ENCODE data around the gene PTPRM. TPM values are rescaled to one million over a fixed set of nuclear protein-coding genes. Genes with fewer than 3 reads are reported as not detected.

PTPRM gene
- total and polyA plus RNA-seq, 2 experiments from 2014 or later = 1.6 to 5.3 TPM

DNA sequence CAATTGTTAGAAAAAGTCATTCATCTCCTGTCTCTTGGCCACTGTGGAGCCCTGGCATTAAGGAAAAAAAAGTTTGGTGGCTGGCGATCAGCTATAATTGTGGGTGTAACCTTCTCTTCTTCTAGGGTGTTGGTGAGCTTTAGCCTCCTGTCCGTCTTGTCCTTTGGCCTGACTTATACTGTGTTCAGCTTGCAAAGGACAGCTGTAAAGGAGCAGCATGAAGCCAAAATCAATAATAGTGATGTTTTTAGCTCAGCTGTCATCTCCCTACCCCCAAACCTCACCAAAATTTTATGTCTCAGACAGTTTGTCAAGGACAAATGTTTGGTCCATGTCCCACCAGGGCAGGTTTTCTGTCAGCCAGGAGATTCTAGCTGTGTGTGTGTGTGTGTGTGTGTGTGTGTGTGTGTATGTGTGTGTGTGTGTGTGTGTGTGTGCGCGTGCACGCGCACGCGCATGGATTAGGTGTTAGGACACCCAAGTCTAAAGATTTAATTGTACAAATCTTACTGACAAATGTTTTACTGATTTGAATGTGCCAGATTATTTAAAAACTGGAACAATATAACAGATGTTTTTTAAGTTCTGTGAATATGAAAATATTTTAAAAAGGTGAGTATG is 109.2 kb downstream of the PTPRM start (continued):
- TF ChIP-seq, protein P1, sequence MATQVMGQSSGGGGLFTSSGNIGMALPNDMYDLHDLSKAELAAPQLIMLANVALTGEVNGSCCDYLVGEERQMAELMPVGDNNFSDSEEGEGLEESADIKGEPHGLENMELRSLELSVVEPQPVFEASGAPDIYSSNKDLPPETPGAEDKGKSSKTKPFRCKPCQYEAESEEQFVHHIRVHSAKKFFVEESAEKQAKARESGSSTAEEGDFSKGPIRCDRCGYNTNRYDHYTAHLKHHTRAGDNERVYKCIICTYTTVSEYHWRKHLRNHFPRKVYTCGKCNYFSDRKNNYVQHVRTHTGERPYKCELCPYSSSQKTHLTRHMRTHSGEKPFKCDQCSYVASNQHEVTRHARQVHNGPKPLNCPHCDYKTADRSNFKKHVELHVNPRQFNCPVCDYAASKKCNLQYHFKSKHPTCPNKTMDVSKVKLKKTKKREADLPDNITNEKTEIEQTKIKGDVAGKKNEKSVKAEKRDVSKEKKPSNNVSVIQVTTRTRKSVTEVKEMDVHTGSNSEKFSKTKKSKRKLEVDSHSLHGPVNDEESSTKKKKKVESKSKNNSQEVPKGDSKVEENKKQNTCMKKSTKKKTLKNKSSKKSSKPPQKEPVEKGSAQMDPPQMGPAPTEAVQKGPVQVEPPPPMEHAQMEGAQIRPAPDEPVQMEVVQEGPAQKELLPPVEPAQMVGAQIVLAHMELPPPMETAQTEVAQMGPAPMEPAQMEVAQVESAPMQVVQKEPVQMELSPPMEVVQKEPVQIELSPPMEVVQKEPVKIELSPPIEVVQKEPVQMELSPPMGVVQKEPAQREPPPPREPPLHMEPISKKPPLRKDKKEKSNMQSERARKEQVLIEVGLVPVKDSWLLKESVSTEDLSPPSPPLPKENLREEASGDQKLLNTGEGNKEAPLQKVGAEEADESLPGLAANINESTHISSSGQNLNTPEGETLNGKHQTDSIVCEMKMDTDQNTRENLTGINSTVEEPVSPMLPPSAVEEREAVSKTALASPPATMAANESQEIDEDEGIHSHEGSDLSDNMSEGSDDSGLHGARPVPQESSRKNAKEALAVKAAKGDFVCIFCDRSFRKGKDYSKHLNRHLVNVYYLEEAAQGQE (IDR thresholded peaks at IDR 0.05; ENCODE audit: unreplicated experiment) = no peak

DNA sequence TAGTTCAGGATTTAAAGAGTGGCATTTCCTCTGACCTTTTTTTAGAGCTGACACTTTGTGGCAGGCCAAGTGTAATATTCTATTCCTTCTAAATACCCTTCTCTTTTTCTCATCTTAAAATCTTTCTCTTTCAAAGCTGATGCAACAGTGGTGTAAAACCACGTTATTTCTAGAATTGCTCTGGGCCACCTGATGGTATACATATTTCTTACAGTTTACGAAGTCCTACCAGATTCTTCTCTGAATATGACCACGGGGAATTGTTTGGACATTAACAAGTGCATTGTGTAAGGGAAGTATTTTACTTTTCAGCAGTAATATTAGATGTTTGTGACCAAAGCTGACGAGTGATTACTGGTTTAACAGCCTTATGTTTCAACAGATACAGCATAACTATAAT is 109.9 kb downstream of the PTPRM start:
- ATAC-seq (no peak), DNase-seq (ENCODE audit: low spot score) (no peak)
- H3K27me3 ChIP-seq (ENCODE audit: insufficient read depth) = no peaks in the 10 kb centered on the region
- H3K4me1 ChIP-seq (ENCODE audit: insufficient read depth) = no peaks in the 10 kb centered on the region
- Mint-ChIP-seq H3K27me3 (ENCODE audit: insufficient read depth, low read depth, poor library complexity) (peaks cover 2% of the 10 kb centered on the region), H3K36me3 (ENCODE audit: low read depth) (no peaks in the 10 kb centered on the region), H3K9me3 (no peaks in the 10 kb centered on the region), H3K4me1 (no peaks in the 10 kb centered on the region), H3K4me3 (no peak overlapping the region), H3K27ac (no peak overlapping the region)
- no peak overlapping the region for H2AFZ ChIP-seq
- H3K36me3 ChIP-seq (ENCODE audit: insufficient read depth) = no peaks in the 10 kb centered on the region
- H4K20me1 ChIP-seq (replicated peaks; ENCODE audit: insufficient read depth) = no peaks in the 10 kb centered on the region
- H3K4me2 ChIP-seq = no peak overlapping the region
- no peak overlapping the region for H3K4me3 ChIP-seq
- no peaks in the 10 kb centered on the region for H3K9me2 ChIP-seq (ENCODE audit: insufficient read depth)
- H3K27ac ChIP-seq (ENCODE audit: low read depth) = no peak overlapping the region
- H3F3A ChIP-seq (replicated peaks; ENCODE audit: low read depth) = no peaks in the 10 kb centered on the region
- H3K79me2 ChIP-seq (replicated peaks; ENCODE audit: insufficient read depth) = no peaks in the 10 kb centered on the region
- TF ChIP-seq EZH2 (IDR thresholded peaks at IDR 0.05; ENCODE audit: low read depth, unreplicated experiment) (no peak), ZNF331 (CRISPR knock-in tag; IDR thresholded peaks at IDR 0.05; ENCODE audit: low read depth) (no peak), JUNB (IDR thresholded peaks at IDR 0.05; ENCODE audit: unreplicated experiment) (no peak), ZNF114 (CRISPR knock-in tag; IDR thresholded peaks at IDR 0.05) (no peak), POLR2AphosphoS5 (IDR thresholded peaks at IDR 0.05; ENCODE audit: low read depth) (no peak), NANOG (IDR thresholded peaks at IDR 0.05; ENCODE audit: borderline replicate concordance) (no peak), EZH2phosphoT487 (IDR thresholded peaks at IDR 0.05; ENCODE audit: unreplicated experiment) (no peak), CREB1 (CRISPR knock-in tag; IDR thresholded peaks at IDR 0.05; ENCODE audit: low read depth) (no peak)
- TF ChIP-seq, protein P2, sequence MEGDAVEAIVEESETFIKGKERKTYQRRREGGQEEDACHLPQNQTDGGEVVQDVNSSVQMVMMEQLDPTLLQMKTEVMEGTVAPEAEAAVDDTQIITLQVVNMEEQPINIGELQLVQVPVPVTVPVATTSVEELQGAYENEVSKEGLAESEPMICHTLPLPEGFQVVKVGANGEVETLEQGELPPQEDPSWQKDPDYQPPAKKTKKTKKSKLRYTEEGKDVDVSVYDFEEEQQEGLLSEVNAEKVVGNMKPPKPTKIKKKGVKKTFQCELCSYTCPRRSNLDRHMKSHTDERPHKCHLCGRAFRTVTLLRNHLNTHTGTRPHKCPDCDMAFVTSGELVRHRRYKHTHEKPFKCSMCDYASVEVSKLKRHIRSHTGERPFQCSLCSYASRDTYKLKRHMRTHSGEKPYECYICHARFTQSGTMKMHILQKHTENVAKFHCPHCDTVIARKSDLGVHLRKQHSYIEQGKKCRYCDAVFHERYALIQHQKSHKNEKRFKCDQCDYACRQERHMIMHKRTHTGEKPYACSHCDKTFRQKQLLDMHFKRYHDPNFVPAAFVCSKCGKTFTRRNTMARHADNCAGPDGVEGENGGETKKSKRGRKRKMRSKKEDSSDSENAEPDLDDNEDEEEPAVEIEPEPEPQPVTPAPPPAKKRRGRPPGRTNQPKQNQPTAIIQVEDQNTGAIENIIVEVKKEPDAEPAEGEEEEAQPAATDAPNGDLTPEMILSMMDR (conservative IDR thresholded peaks at IDR 0.05; ENCODE audit: low read depth in 2 of 2) = no peak
- TF ChIP-seq, protein P3, sequence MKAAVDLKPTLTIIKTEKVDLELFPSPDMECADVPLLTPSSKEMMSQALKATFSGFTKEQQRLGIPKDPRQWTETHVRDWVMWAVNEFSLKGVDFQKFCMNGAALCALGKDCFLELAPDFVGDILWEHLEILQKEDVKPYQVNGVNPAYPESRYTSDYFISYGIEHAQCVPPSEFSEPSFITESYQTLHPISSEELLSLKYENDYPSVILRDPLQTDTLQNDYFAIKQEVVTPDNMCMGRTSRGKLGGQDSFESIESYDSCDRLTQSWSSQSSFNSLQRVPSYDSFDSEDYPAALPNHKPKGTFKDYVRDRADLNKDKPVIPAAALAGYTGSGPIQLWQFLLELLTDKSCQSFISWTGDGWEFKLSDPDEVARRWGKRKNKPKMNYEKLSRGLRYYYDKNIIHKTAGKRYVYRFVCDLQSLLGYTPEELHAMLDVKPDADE (IDR thresholded peaks at IDR 0.05) = no peak
- TF ChIP-seq, protein P1 (IDR thresholded peaks at IDR 0.05; ENCODE audit: unreplicated experiment) = no peak
